ENCODE measurements around the gene RNPS1. TPM values are rescaled to one million over a fixed set of nuclear protein-coding genes. Genes with fewer than 3 reads are reported as not detected.

Gene RNPS1
- total RNA-seq, 2 donors from 2014 or later = 108 to 154 TPM

DNA sequence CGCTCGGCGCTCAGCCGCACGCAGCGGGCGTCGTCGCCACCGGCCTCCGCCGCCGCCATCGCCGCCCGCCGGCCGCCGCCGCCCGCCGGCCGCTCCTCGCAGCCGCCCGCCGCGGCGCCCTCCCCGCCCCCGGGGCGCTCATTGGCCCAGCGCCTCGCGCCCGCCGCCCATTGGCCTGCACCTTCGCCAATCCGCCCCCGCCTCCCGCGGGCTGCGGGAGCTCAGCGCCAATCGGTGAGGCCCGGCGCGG is 53.3 kb downstream of the RNPS1 start, which contains the start of gene PGP:
PGP (minus strand) TSS at position 122 of the 250 bp plus-strand sequence; CDS start at position 59, 63 bp downstream.
- peak within 1 kb of the TSS; percentile 77 to 92 for H3K9ac ChIP-seq (ENCODE audit: low read depth in 2 of 2, low read length in 2 of 2)
- peaks cover 18% of the 10 kb centered on the region for H3K4me1 ChIP-seq
- no peaks in the 10 kb centered on the region for H3K27me3 ChIP-seq
- H3K9me3 ChIP-seq = no peaks in the 10 kb centered on the region
- TF ChIP-seq, protein P1, sequence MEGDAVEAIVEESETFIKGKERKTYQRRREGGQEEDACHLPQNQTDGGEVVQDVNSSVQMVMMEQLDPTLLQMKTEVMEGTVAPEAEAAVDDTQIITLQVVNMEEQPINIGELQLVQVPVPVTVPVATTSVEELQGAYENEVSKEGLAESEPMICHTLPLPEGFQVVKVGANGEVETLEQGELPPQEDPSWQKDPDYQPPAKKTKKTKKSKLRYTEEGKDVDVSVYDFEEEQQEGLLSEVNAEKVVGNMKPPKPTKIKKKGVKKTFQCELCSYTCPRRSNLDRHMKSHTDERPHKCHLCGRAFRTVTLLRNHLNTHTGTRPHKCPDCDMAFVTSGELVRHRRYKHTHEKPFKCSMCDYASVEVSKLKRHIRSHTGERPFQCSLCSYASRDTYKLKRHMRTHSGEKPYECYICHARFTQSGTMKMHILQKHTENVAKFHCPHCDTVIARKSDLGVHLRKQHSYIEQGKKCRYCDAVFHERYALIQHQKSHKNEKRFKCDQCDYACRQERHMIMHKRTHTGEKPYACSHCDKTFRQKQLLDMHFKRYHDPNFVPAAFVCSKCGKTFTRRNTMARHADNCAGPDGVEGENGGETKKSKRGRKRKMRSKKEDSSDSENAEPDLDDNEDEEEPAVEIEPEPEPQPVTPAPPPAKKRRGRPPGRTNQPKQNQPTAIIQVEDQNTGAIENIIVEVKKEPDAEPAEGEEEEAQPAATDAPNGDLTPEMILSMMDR (IDR thresholded peaks at IDR 0.05) = no peak
- intact Hi-C loops (cut with DNase I) = no loop called here
- H3K4me3 ChIP-seq = peak within 1 kb of the TSS; percentile 95
- H3K27ac ChIP-seq = peak within 1 kb of the TSS; percentile 77
- H3K36me3 ChIP-seq = no peaks in the 10 kb centered on the region
- DNase-seq = no peak

DNA sequence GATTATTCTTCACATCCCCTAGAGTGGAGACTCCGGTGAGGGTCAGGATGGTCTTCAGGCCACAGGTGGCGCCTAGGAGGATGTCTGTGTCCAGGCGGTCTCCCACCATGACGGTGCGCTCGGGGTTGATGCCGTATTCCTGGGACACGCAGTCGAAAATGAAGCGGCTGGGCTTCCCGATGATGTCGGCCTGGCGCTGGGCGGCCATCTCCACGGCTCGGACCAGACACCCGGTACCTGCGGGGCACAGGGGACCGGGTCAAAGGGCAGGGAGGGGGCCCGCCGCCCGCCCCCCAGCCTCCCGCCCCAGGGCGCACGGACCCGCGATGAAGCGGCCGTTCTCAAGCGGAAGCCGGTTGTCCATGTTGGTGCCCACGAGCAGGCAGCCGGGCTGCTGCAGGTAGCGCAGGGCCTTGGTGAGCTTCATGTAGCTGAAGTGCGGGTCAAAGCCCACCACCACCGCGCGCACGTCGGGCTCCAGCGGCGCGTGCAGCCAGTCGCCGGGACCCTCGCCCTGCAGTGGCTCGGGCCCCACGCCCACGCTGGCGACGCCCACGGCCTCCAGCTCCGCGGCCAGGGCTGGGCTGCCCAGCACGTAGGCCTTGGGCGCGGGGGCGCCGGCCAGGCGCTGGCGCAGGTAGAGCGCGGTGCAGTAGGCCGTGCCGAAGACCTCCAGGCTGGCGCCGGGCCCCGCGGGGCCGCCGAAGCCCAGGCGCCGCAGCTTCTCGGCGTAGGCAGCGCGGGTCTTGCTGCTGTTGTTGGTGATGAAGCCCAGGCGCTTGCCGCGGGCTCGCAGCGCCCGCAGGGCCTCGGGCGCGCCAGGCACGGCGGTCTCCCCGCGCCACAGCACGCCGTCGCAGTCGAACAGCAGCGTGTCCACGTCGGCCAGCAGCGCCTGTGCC is 53.9 kb downstream of the RNPS1 start:
- TF ChIP-seq, protein P1 (IDR thresholded peaks at IDR 0.05) = no peak
- H3K9ac ChIP-seq (ENCODE audit: low read depth in 2 of 2, low read length in 2 of 2) = peak overlapping the region; percentile 76 to 92
- peak overlapping the region; percentile 71 for H3K27ac ChIP-seq
- peaks cover 18% of the 10 kb centered on the region for H3K4me1 ChIP-seq
- no peaks in the 10 kb centered on the region for H3K9me3 ChIP-seq
- no peaks in the 10 kb centered on the region for H3K27me3 ChIP-seq
- H3K4me3 ChIP-seq = peak overlapping the region; percentile 95
- no peaks in the 10 kb centered on the region for H3K36me3 ChIP-seq
- intact Hi-C loops (cut with DNase I) = no loop called here
- no peak for DNase-seq

DNA sequence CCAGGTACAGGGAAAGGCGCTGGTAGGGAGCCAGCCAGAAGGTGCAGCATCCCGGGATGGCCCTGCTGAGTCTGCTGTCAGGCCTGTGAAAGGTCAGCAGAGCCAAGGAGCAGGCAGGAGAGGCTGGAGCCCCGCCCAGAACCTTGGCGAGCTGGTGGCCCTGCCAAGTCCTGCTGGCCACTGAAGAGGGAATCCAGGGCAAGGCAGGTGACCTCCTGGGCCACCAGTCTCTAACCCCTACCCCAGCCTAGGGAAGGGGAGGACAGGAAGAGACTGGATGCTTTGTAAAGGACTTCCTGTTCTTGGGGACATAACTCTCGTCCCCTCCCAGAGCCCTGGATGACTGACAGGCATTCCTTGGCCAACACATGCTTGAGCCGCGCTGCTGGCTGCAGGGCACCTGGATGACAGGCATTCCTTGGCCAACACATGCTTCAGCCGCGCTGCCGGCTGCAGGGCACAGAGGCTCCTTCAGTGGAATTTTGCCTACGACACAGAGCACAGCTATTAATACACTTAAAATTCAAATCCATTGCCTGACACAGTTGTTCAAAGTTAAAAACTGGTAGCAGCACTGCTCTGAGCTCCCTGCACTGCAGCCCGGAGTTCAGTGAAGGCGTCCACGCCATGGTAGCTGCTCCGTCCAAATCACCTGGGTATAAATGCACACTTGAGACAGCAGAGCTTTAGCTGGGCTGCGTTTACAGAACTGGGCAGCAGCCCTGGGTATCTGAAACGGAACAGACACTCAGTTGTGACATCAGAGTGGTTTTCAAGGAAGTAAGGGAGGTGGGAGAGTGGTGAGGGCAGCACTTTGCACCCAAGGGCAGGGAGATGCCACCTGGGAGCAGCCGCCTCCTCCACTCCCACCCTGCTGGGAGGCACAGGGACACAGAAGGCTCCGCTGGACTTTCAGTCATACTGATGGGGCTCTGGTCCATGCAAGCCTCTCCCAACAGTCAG is 55.3 kb downstream of the RNPS1 start:
- no peaks in the 10 kb centered on the region for H3K9me3 ChIP-seq
- H3K9ac ChIP-seq (ENCODE audit: low read depth in 2 of 2, low read length in 2 of 2) = peak overlapping the region; percentile 30 to 76
- peak overlapping the region; percentile 95 for H3K4me3 ChIP-seq
- H3K27me3 ChIP-seq = no peaks in the 10 kb centered on the region
- peaks cover 3% of the 10 kb centered on the region for H3K36me3 ChIP-seq
- TF ChIP-seq, protein P1 (IDR thresholded peaks at IDR 0.05) = no peak
- no peak for DNase-seq
- intact Hi-C loops (cut with DNase I) = no loop called here
- peak overlapping the region; percentile 17 for H3K27ac ChIP-seq
- peaks cover 18% of the 10 kb centered on the region for H3K4me1 ChIP-seq

DNA sequence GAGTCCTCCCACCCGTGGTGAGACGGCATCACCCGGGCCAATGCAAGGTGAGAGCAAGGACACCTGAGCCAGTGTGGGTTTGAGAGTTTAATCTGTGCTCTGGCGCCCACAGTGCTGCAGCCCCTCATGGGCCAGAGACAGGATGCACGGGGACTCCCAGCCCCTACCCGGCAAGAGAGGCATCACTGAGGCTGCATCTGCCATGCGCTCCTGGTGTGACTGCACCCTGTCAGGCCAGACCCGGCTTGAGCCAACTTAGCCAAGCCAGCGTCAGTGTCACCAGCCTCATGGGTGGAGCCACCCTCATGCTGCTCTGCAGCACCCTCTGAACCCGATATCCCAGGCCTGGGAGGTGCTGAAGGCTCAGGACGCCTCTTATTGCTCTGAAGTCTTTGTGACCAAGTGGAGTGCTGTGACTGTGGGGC is 56.0 kb downstream of the RNPS1 start:
- Histone ChIP-seq H3K27ac (no peak overlapping the region), H3K4me3 (no peak overlapping the region), H3K4me1 (peaks cover 19% of the 10 kb centered on the region), H3K9me3 (no peaks in the 10 kb centered on the region), H3K27me3 (no peaks in the 10 kb centered on the region), H3K9ac (ENCODE audit: low read depth in 2 of 2, low read length in 2 of 2) (peak overlapping the region in 1 of 2 donors; percentile 76), H3K36me3 (peaks cover 8% of the 10 kb centered on the region)
- TF ChIP-seq, protein P1 (IDR thresholded peaks at IDR 0.05) = no peak
- DNase-seq = no peak
- intact Hi-C loops (cut with DNase I) = no loop called here
